HEK293 (cell line): ENCODE data around the gene MMP25.

Experiments
- KLF7 ChIP-seq: fragments of 450-650 bp; formaldehyde crosslinking; IDR thresholded peaks from 2 replicates; pipeline ENCODE4 v1.5.1; 2016; ENCODE audit warnings: missing biosample characterization, missing genetic modification characterization, borderline replicate concordance
- KLF8 ChIP-seq: fragments of 450-650 bp; formaldehyde crosslinking; IDR thresholded peaks from 2 replicates; pipeline ENCODE4 v1.5.1; 2016; ENCODE audit warnings: missing biosample characterization, missing genetic modification characterization
- MYNN ChIP-seq: fragments of 450-650 bp; formaldehyde crosslinking; IDR thresholded peaks from 2 replicates; pipeline ENCODE4 v1.5.1; 2016; ENCODE audit warnings: missing biosample characterization, missing genetic modification characterization, borderline replicate concordance
- SP2 ChIP-seq: fragments of 450-650 bp; formaldehyde crosslinking; IDR thresholded peaks from 2 replicates; pipeline ENCODE4 v1.5.1; 2016; ENCODE audit warnings: missing biosample characterization, missing genetic modification characterization
- ZBTB8A ChIP-seq: fragments of 450-650 bp; formaldehyde crosslinking; IDR thresholded peaks from 2 replicates; pipeline ENCODE4 v1.5.1; 2016; ENCODE audit warnings: missing biosample characterization, missing genetic modification characterization
- ZEB2 ChIP-seq: fragments of 450-650 bp; formaldehyde crosslinking; IDR thresholded peaks from 2 replicates; pipeline ENCODE4 v1.5.1; 2016; ENCODE audit warnings: missing biosample characterization, missing genetic modification characterization
- ZIC2 ChIP-seq: fragments of 450-650 bp; formaldehyde crosslinking; IDR thresholded peaks from 2 replicates; pipeline ENCODE4 v1.5.1; 2016; ENCODE audit warnings: missing biosample characterization, missing genetic modification characterization
- ZNF114 ChIP-seq: fragments of 450-650 bp; formaldehyde crosslinking; IDR thresholded peaks from 2 replicates; pipeline ENCODE4 v1.5.0; 2017; ENCODE audit warnings: missing biosample characterization, missing genetic modification characterization
- ZNF155 ChIP-seq: fragments of 450-650 bp; formaldehyde crosslinking; IDR thresholded peaks from 2 replicates; pipeline ENCODE4 v1.5.1; 2016; ENCODE audit warnings: missing biosample characterization, missing genetic modification characterization
- ZNF202 ChIP-seq: fragments of 450-650 bp; formaldehyde crosslinking; IDR thresholded peaks from 2 replicates; pipeline ENCODE4 v1.5.1; 2016; ENCODE audit warnings: missing biosample characterization, missing genetic modification characterization, borderline replicate concordance
- ZNF341 ChIP-seq: fragments of 450-650 bp; formaldehyde crosslinking; IDR thresholded peaks from 2 replicates; pipeline ENCODE4; 2016; ENCODE audit warnings: low read depth, missing biosample characterization, missing genetic modification characterization
- ZNF366 ChIP-seq: fragments of 450-650 bp; formaldehyde crosslinking; conservative IDR thresholded peaks from 2 replicates; pipeline ENCODE4 v1.5.1; 2016; ENCODE audit warnings: missing biosample characterization, missing genetic modification characterization
- ZNF423 ChIP-seq: fragments of 450-650 bp; formaldehyde crosslinking; IDR thresholded peaks from 2 replicates; pipeline ENCODE4 v1.5.1; 2016; ENCODE audit warnings: missing biosample characterization, missing genetic modification characterization
- ZNF48 ChIP-seq: fragments of 450-650 bp; formaldehyde crosslinking; IDR thresholded peaks from 2 replicates; pipeline ENCODE4 v1.5.1; 2016; ENCODE audit warnings: missing biosample characterization, missing genetic modification characterization
- ZNF501 ChIP-seq: fragments of 450-650 bp; formaldehyde crosslinking; IDR thresholded peaks from 2 replicates; pipeline ENCODE4 v1.5.1; 2016; ENCODE audit warnings: missing biosample characterization, missing genetic modification characterization
- ZNF530 ChIP-seq: fragments of 450-650 bp; formaldehyde crosslinking; IDR thresholded peaks from 2 replicates; pipeline ENCODE4 v1.5.1; 2016; ENCODE audit warnings: low read depth, missing biosample characterization, missing genetic modification characterization
- ZNF548 ChIP-seq: fragments of 450-650 bp; formaldehyde crosslinking; IDR thresholded peaks from 2 replicates; pipeline ENCODE4 v1.5.1; 2016; ENCODE audit warnings: missing biosample characterization, missing genetic modification characterization
- ZNF561 ChIP-seq: fragments of 450-650 bp; IDR thresholded peaks from 2 replicates; pipeline ENCODE4 v1.5.1; 2018; ENCODE audit warnings: missing biosample characterization, missing genetic modification characterization, borderline replicate concordance
- ZNF660 ChIP-seq: fragments of 450-650 bp; IDR thresholded peaks from 2 replicates; pipeline ENCODE4 v1.5.1; 2018; ENCODE audit warnings: missing biosample characterization, mild to moderate bottlenecking, missing genetic modification characterization
- ZNF792 ChIP-seq: fragments of 450-650 bp; formaldehyde crosslinking; IDR thresholded peaks from 2 replicates; pipeline ENCODE4 v1.5.1; 2016; ENCODE audit warnings: missing biosample characterization, missing genetic modification characterization
- ZSCAN30 ChIP-seq: fragments of 450-650 bp; IDR thresholded peaks from 2 replicates; pipeline ENCODE4 v1.5.1; 2018; ENCODE audit warnings: missing biosample characterization, mild to moderate bottlenecking, missing genetic modification characterization, moderate library complexity
- TF ChIP-seq, protein P1 (sequence below): fragments of 450-650 bp; formaldehyde crosslinking; IDR thresholded peaks from 2 replicates; pipeline ENCODE4 v1.5.1; 2016; ENCODE audit warnings: missing biosample characterization, missing genetic modification characterization, borderline replicate concordance
- TF ChIP-seq, protein P2 (sequence below): fragments of 450-650 bp; formaldehyde crosslinking; IDR thresholded peaks from 2 replicates; pipeline ENCODE4 v1.5.1; 2016; ENCODE audit warnings: missing biosample characterization, missing genetic modification characterization
- TF ChIP-seq, protein P3 (sequence below): fragments of 450-650 bp; formaldehyde crosslinking; optimal IDR thresholded peaks from 2 replicates; pipeline ENCODE3; 2016; ENCODE audit warnings: missing biosample characterization, mild to moderate bottlenecking, missing genetic modification characterization
- TF ChIP-seq, protein P4 (sequence below): fragments of 450-650 bp; formaldehyde crosslinking; IDR thresholded peaks from 2 replicates; pipeline ENCODE4 v1.5.1; 2016; ENCODE audit warnings: missing biosample characterization, missing genetic modification characterization
- TF ChIP-seq, protein P5 (sequence below): fragments of 450-650 bp; IDR thresholded peaks from 2 replicates; pipeline ENCODE4 v1.5.1; 2018; ENCODE audit warnings: missing biosample characterization, missing genetic modification characterization

The MMP25 gene

DNA sequence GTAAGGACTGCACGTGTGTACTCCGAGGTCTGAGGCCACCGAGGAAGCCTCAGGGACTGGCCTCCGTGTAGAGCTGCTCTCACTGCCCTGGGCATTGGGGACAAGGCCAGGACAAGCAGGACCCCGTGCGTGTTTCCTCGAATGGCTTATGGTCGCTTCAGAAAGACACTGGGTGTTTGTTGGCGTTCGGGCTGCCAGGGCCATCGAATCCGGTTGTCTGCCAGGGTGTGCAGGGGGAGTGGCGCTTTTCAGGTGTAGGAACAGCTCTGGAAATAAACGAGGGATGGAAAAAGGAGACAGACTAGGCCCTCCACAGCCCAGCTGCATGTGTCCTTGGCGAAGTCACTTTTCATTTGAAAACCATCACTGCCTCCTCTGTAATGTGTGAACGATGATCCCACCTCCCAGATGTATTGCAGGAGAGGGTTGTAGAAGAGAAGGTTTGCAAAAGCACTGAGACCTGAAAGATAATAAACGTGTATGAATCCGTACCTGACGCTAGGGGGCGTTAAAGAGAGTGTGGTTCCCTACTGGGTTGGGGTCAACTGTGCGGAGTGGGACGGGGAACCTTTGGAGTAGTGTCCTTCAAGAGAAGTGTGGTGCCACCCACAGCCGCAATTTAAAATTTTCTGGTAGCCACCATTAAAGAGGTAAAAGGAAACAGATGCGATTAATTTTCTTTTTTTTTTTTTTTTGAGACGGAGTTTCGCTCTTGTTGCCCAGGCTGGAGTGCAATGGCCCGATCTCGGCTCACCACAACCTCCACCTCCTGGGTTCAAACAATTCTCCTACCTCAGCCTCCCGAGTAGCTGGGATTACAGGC lies 54.9 kb downstream of the MMP25 start (continued):
- TF ChIP-seq, protein P1, sequence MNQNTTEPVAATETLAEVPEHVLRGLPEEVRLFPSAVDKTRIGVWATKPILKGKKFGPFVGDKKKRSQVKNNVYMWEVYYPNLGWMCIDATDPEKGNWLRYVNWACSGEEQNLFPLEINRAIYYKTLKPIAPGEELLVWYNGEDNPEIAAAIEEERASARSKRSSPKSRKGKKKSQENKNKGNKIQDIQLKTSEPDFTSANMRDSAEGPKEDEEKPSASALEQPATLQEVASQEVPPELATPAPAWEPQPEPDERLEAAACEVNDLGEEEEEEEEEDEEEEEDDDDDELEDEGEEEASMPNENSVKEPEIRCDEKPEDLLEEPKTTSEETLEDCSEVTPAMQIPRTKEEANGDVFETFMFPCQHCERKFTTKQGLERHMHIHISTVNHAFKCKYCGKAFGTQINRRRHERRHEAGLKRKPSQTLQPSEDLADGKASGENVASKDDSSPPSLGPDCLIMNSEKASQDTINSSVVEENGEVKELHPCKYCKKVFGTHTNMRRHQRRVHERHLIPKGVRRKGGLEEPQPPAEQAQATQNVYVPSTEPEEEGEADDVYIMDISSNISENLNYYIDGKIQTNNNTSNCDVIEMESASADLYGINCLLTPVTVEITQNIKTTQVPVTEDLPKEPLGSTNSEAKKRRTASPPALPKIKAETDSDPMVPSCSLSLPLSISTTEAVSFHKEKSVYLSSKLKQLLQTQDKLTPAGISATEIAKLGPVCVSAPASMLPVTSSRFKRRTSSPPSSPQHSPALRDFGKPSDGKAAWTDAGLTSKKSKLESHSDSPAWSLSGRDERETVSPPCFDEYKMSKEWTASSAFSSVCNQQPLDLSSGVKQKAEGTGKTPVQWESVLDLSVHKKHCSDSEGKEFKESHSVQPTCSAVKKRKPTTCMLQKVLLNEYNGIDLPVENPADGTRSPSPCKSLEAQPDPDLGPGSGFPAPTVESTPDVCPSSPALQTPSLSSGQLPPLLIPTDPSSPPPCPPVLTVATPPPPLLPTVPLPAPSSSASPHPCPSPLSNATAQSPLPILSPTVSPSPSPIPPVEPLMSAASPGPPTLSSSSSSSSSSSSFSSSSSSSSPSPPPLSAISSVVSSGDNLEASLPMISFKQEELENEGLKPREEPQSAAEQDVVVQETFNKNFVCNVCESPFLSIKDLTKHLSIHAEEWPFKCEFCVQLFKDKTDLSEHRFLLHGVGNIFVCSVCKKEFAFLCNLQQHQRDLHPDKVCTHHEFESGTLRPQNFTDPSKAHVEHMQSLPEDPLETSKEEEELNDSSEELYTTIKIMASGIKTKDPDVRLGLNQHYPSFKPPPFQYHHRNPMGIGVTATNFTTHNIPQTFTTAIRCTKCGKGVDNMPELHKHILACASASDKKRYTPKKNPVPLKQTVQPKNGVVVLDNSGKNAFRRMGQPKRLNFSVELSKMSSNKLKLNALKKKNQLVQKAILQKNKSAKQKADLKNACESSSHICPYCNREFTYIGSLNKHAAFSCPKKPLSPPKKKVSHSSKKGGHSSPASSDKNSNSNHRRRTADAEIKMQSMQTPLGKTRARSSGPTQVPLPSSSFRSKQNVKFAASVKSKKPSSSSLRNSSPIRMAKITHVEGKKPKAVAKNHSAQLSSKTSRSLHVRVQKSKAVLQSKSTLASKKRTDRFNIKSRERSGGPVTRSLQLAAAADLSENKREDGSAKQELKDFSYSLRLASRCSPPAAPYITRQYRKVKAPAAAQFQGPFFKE (tag by site-specific recombination) = no peak
- TF ChIP-seq SP2 (tag by site-specific recombination) (no peak), ZNF792 (tag by site-specific recombination) (no peak), ZIC2 (tag by site-specific recombination) (peak; percentile 35; the same call in 1 of the 2 replicates), ZNF202 (tag by site-specific recombination) (no peak), ZNF530 (tag by site-specific recombination) (no peak), MYNN (no peak), ZNF660 (tag by site-specific recombination) (0 out of 2 replicates have a peak, but pooled peaks have one; percentile 28), ZNF423 (tag by site-specific recombination) (no peak), ZNF114 (tag by site-specific recombination) (no peak), KLF8 (tag by site-specific recombination) (no peak), ZNF548 (tag by site-specific recombination) (no peak), ZNF48 (no peak), ZNF366 (tag by site-specific recombination) (no peak), ZNF561 (tag by site-specific recombination) (no peak), ZNF501 (tag by site-specific recombination) (no peak), KLF7 (tag by site-specific recombination) (no peak), ZBTB8A (tag by site-specific recombination) (no peak), ZEB2 (no peak), ZNF155 (tag by site-specific recombination) (no peak), ZNF341 (tag by site-specific recombination) (peak; percentile 69), ZSCAN30 (tag by site-specific recombination) (0 out of 2 replicates have a peak, but pooled peaks have one; percentile 19)
- TF ChIP-seq, protein P2, sequence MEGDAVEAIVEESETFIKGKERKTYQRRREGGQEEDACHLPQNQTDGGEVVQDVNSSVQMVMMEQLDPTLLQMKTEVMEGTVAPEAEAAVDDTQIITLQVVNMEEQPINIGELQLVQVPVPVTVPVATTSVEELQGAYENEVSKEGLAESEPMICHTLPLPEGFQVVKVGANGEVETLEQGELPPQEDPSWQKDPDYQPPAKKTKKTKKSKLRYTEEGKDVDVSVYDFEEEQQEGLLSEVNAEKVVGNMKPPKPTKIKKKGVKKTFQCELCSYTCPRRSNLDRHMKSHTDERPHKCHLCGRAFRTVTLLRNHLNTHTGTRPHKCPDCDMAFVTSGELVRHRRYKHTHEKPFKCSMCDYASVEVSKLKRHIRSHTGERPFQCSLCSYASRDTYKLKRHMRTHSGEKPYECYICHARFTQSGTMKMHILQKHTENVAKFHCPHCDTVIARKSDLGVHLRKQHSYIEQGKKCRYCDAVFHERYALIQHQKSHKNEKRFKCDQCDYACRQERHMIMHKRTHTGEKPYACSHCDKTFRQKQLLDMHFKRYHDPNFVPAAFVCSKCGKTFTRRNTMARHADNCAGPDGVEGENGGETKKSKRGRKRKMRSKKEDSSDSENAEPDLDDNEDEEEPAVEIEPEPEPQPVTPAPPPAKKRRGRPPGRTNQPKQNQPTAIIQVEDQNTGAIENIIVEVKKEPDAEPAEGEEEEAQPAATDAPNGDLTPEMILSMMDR (tag by site-specific recombination) = peak; percentile 63
- TF ChIP-seq, protein P3, sequence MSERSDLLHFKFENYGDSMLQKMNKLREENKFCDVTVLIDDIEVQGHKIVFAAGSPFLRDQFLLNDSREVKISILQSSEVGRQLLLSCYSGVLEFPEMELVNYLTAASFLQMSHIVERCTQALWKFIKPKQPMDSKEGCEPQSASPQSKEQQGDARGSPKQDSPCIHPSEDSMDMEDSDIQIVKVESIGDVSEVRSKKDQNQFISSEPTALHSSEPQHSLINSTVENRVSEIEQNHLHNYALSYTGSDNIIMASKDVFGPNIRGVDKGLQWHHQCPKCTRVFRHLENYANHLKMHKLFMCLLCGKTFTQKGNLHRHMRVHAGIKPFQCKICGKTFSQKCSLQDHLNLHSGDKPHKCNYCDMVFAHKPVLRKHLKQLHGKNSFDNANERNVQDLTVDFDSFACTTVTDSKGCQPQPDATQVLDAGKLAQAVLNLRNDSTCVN (tag by site-specific recombination) = no peak
- TF ChIP-seq, protein P4, sequence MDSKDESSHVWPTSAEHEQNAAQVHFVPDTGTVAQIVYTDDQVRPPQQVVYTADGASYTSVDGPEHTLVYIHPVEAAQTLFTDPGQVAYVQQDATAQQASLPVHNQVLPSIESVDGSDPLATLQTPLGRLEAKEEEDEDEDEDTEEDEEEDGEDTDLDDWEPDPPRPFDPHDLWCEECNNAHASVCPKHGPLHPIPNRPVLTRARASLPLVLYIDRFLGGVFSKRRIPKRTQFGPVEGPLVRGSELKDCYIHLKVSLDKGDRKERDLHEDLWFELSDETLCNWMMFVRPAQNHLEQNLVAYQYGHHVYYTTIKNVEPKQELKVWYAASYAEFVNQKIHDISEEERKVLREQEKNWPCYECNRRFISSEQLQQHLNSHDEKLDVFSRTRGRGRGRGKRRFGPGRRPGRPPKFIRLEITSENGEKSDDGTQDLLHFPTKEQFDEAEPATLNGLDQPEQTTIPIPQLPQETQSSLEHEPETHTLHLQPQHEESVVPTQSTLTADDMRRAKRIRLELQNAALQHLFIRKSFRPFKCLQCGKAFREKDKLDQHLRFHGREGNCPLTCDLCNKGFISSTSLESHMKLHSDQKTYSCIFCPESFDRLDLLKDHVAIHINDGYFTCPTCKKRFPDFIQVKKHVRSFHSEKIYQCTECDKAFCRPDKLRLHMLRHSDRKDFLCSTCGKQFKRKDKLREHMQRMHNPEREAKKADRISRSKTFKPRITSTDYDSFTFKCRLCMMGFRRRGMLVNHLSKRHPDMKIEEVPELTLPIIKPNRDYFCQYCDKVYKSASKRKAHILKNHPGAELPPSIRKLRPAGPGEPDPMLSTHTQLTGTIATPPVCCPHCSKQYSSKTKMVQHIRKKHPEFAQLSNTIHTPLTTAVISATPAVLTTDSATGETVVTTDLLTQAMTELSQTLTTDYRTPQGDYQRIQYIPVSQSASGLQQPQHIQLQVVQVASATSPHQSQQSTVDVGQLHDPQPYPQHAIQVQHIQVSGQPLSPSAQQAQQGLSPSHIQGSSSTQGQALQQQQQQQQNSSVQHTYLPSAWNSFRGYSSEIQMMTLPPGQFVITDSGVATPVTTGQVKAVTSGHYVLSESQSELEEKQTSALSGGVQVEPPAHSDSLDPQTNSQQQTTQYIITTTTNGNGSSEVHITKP (tag by site-specific recombination) = peak; percentile 30; the same call in 1 of the 2 replicates
- TF ChIP-seq, protein P5, sequence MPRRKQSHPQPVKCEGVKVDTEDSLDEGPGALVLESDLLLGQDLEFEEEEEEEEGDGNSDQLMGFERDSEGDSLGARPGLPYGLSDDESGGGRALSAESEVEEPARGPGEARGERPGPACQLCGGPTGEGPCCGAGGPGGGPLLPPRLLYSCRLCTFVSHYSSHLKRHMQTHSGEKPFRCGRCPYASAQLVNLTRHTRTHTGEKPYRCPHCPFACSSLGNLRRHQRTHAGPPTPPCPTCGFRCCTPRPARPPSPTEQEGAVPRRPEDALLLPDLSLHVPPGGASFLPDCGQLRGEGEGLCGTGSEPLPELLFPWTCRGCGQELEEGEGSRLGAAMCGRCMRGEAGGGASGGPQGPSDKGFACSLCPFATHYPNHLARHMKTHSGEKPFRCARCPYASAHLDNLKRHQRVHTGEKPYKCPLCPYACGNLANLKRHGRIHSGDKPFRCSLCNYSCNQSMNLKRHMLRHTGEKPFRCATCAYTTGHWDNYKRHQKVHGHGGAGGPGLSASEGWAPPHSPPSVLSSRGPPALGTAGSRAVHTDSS (tag by site-specific recombination) = no peak
